Measurements from ENCODE around the gene FYN. TPM values are rescaled to one million over a fixed set of nuclear protein-coding genes. Genes with fewer than 3 reads are reported as not detected.

Gene FYN
- polyA plus RNA-seq, 3 donors: 88.4 to 149 (median 114) TPM

DNA sequence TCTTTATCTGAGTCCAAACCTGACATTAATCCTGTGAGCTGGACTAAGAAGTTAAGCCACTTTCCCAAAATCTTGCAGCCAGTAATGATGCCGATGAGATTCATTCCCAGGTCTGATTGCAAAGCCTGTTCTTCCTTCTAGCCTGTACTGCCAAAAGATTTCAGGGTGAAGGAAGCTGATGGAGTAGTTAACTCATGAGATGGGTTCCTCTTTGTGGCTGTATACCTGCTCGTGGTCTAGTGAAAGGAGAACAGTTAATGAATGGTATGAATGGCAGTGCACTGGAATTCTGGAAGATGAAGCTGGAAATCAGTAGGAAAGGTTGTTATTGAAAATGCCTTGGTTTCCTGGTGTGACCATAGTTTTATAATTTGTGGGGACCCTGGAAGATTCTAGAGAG is 112.0 kb downstream of the FYN start:
- DNase-seq: no peak
- Histone ChIP-seq H4K20me1 (ENCODE audit: insufficient read depth, low read length) (peaks cover 100% of the 10 kb centered on the region), H3K79me2 (ENCODE audit: insufficient read depth, low read length) (peaks cover 46% of the 10 kb centered on the region), H3K4me3 (replicated peaks in 1 of 3; ENCODE audit: low read depth in 2 of 3, low read length in 3 of 3) (no peak overlapping the region), H2AFZ (ENCODE audit: insufficient read depth, low read depth, low read length, poor library complexity, severe bottlenecking) (no peak overlapping the region), H3K4me2 (replicated peaks; ENCODE audit: extremely low read depth, low read length, poor library complexity, severe bottlenecking) (no peak overlapping the region), H3K27me3 (ENCODE audit: control insufficient read depth in 2 of 2, insufficient read depth in 2 of 2, low read length in 2 of 2) (no peaks in the 10 kb centered on the region), H3K36me3 (replicated peaks in 1 of 2; ENCODE audit: control insufficient read depth in 1 of 2, insufficient read depth in 2 of 2, low read length in 2 of 2) (peaks cover 0 to 40% of the 10 kb centered on the region in 2 donors), H3K9me3 (replicated peaks in 1 of 2; ENCODE audit: control insufficient read depth in 1 of 2, insufficient read depth in 1 of 2, low read length in 2 of 2) (no peaks in the 10 kb centered on the region), H3K27ac (ENCODE audit: low read depth in 1 of 2, low read length in 2 of 2) (peak overlapping the region in 1 of 2 donors; percentile 13), H3K4me1 (ENCODE audit: control insufficient read depth in 1 of 2, insufficient read depth in 2 of 2, low read length in 2 of 2) (peaks cover 23 to 29% of the 10 kb centered on the region in 2 donors), H3K9ac (ENCODE audit: insufficient read depth, low read length, poor library complexity, severe bottlenecking) (no peak overlapping the region)
- H3K9me3 Mint-ChIP-seq: peaks cover 0 to 2% (median 0%) of the 10 kb centered on the region in 7 donors
- TF ChIP-seq, protein P1, sequence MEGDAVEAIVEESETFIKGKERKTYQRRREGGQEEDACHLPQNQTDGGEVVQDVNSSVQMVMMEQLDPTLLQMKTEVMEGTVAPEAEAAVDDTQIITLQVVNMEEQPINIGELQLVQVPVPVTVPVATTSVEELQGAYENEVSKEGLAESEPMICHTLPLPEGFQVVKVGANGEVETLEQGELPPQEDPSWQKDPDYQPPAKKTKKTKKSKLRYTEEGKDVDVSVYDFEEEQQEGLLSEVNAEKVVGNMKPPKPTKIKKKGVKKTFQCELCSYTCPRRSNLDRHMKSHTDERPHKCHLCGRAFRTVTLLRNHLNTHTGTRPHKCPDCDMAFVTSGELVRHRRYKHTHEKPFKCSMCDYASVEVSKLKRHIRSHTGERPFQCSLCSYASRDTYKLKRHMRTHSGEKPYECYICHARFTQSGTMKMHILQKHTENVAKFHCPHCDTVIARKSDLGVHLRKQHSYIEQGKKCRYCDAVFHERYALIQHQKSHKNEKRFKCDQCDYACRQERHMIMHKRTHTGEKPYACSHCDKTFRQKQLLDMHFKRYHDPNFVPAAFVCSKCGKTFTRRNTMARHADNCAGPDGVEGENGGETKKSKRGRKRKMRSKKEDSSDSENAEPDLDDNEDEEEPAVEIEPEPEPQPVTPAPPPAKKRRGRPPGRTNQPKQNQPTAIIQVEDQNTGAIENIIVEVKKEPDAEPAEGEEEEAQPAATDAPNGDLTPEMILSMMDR (IDR thresholded peaks at IDR 0.05): no peak
- H3K36me3 Mint-ChIP-seq: peaks cover 38 to 51% of the 10 kb centered on the region in 2 donors
- peaks cover 55% of the 10 kb centered on the region for H3K4me1 Mint-ChIP-seq
- 8% methylated on average over 2 of the region's 2 CpGs for WGBS (ENCODE audit: insufficient coverage)
- intact Hi-C loops (cut with micrococcal nuclease): no loop called here
- peak overlapping the region in 5 of 7 donors; percentile 4 to 75 (median 16) for H3K27ac Mint-ChIP-seq
- H3K4me3 Mint-ChIP-seq: no peak overlapping the region
- peaks cover 0 to 3% (median under 1%) of the 10 kb centered on the region in 3 donors for H3K27me3 Mint-ChIP-seq (ENCODE audit: low read depth in 3 of 3)

DNA sequence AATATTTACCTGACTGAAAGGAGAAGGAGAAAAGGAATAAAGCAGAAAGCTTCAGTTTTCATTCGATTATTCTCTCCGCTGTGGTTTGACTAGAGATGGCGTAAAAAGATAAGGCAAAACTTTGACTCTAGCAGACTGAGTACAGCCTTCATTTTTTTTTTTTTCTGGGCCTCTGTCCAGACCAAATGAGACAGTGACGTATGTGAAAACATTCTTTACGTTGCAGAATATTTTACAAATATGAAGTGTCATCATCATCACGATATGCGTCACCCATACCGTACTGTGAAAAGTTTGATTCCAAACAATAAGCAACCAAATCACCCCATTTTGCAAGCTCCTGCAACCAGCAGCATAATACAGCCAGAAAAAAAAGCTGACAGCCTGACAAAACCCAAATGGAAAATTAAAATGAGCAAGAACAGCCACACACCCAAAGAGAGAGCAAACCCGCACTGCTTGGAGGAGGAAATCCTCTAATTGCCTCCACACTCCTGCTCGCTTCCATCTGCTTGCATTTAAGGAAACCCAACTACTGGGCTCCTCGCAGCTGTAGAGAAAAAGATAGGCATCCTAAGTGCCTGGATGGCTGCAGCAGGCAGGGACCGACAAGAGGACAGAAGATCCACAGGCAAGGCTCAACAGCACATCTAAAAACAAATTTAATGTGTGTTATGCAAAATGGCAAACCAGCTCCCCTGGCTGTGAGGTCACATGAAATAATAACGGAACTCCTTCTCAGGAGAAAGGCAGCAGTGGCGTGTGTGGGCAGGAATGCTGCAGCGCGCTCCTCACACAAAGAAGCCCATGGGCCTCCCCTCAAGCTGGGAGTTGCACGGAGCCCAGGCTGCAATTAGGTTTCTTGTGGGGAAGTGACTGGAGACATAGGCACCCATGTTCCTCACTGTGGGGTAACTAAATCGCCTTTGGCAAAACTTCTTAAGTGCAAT is 113.1 kb downstream of the FYN start:
- 34% methylated on average over 10 of the region's 18 CpGs for WGBS (ENCODE audit: insufficient coverage)

More for the DNA sequence above, 113.1 kb downstream of the FYN start:
- no peak overlapping the region for H3K27ac ChIP-seq (ENCODE audit: low read depth in 1 of 2, low read length in 2 of 2)
- peak in 1 of 3 donors; percentile 12 for DNase-seq
- no peak overlapping the region for H3K4me2 ChIP-seq (replicated peaks; ENCODE audit: extremely low read depth, low read length, poor library complexity, severe bottlenecking)
- H3K9me3 ChIP-seq (replicated peaks in 1 of 2; ENCODE audit: control insufficient read depth in 1 of 2, insufficient read depth in 1 of 2, low read length in 2 of 2): no peaks in the 10 kb centered on the region
- no peak overlapping the region for H3K4me3 Mint-ChIP-seq
- H3K27ac Mint-ChIP-seq: peak overlapping the region in 3 of 7 donors; percentile 41 to 81 (median 66)
- peaks cover 100% of the 10 kb centered on the region for H4K20me1 ChIP-seq (ENCODE audit: insufficient read depth, low read length)
- no peak overlapping the region for H3K4me3 ChIP-seq (replicated peaks in 1 of 3; ENCODE audit: low read depth in 2 of 3, low read length in 3 of 3)
- H3K4me1 ChIP-seq (ENCODE audit: control insufficient read depth in 1 of 2, insufficient read depth in 2 of 2, low read length in 2 of 2): peaks cover 23 to 29% of the 10 kb centered on the region in 2 donors
- peaks cover 0 to 3% (median 0%) of the 10 kb centered on the region in 3 donors for H3K27me3 Mint-ChIP-seq (ENCODE audit: low read depth in 3 of 3)
- H3K27me3 ChIP-seq (ENCODE audit: control insufficient read depth in 2 of 2, insufficient read depth in 2 of 2, low read length in 2 of 2): no peaks in the 10 kb centered on the region
- intact Hi-C loops (cut with micrococcal nuclease): no loop called here
- H3K36me3 Mint-ChIP-seq: peaks cover 39 to 49% of the 10 kb centered on the region in 2 donors
- peaks cover 0 to 34% of the 10 kb centered on the region in 2 donors for H3K36me3 ChIP-seq (replicated peaks in 1 of 2; ENCODE audit: control insufficient read depth in 1 of 2, insufficient read depth in 2 of 2, low read length in 2 of 2)
- no peak overlapping the region for H3K9ac ChIP-seq (ENCODE audit: insufficient read depth, low read length, poor library complexity, severe bottlenecking)
- H3K9me3 Mint-ChIP-seq: peaks cover 0 to 2% (median 0%) of the 10 kb centered on the region in 7 donors
- H3K79me2 ChIP-seq (ENCODE audit: insufficient read depth, low read length): peaks cover 50% of the 10 kb centered on the region
- H2AFZ ChIP-seq (ENCODE audit: insufficient read depth, low read depth, low read length, poor library complexity, severe bottlenecking): no peak overlapping the region
- TF ChIP-seq, protein P1 (IDR thresholded peaks at IDR 0.05): no peak
- H3K4me1 Mint-ChIP-seq: peaks cover 44% of the 10 kb centered on the region

All from CD14-positive monocyte (primary cell).